Posterior vena cava (tissue), 2 donors: ENCODE results near the gene INSIG1. TPM values are rescaled to one million over a fixed set of nuclear protein-coding genes. Genes with fewer than 3 reads are reported as not detected.

Source experiments
- DNase-seq: peaks from one replicate; pipeline ENCODE4 v3.0.0-alpha.2; 2020; ENCODE audit warnings: low spot score
- intact Hi-C, 2 donors: fragments of 100-400 bp; cut with DNase I; formaldehyde crosslinking; loops; one replicate each; pipeline versions ENCODE4 v1.14.1 to v1.14.2; 2022 to 2023
- total RNA-seq, 2 donors: library from RNA; stranded (reverse); fragmentation: NEBNext Ultra II Directional; extraction: Animal tissue kit (Norgen Biotek cat#: 25700); gene quantifications; one replicate each; pipeline ENCODE4 v1.2.1, GENCODE V29; 2021
- donor health status: DM: yes; HTN: yes; CAD: no.
- donor health status: DM: yes; HTN: yes; CAD: no.

INSIG1 gene
- total RNA-seq, 2 donors from 2014 or later: 25.2 to 27.3 TPM

GRCh38 chr7:155315977-155316376, 18.3 kb downstream of the INSIG1 start:
- intact Hi-C loops: no loop called here
- no peak for DNase-seq

GRCh38 chr7:155316427-155317113, 18.9 kb downstream of the INSIG1 start:
- no peak for DNase-seq
- intact Hi-C loops: no loop called here

GRCh38 chr7:155317114-155317434, 19.4 kb downstream of the INSIG1 start:
- no peak for DNase-seq
- intact Hi-C loops: no loop called here

- intact Hi-C loops: no loop called here
- DNase-seq: no peak
Observed at GRCh38 chr7:155318245-155318644, 20.6 kb downstream of the INSIG1 start.

- intact Hi-C loops: no loop called here
- no peak for DNase-seq
Observed at GRCh38 chr7:155322530-155322929, 24.9 kb downstream of the INSIG1 start.

GRCh38 chr7:155323001-155323638, 25.4 kb downstream of the INSIG1 start:
- intact Hi-C loops: no loop called here
- DNase-seq: no peak

- intact Hi-C loops: no loop called here
- no peak for DNase-seq
Observed at GRCh38 chr7:155324012-155324917, 26.6 kb downstream of the INSIG1 start.

GRCh38 chr7:155324918-155325235, 27.2 kb downstream of the INSIG1 start:
- no peak for DNase-seq
- intact Hi-C loops: no loop called here

- intact Hi-C loops: no loop called here
- no peak for DNase-seq
Observed at GRCh38 chr7:155326385-155326784, 28.7 kb downstream of the INSIG1 start.

GRCh38 chr7:155327590-155328320, 30.1 kb downstream of the INSIG1 start:
- DNase-seq: no peak
- intact Hi-C loops: no loop called here

GRCh38 chr7:155329225-155329624, 31.5 kb downstream of the INSIG1 start:
- intact Hi-C loops: no loop called here
- no peak for DNase-seq

- DNase-seq: no peak
- intact Hi-C loops: no loop called here
Observed at GRCh38 chr7:155331396-155331795, 33.7 kb downstream of the INSIG1 start.

GRCh38 chr7:155333346-155334234, 35.9 kb downstream of the INSIG1 start:
- intact Hi-C loops: no loop called here
- DNase-seq: no peak

GRCh38 chr7:155336812-155337602, 39.3 kb downstream of the INSIG1 start:
- intact Hi-C loops: no loop called here

GRCh38 chr7:155337946-155338631, 40.4 kb downstream of the INSIG1 start:
- intact Hi-C loops: no loop called here

More at GRCh38 chr7:155336812-155337602, 39.3 kb downstream of the INSIG1 start:
- no peak for DNase-seq

GRCh38 chr7:155338632-155339320, 41.1 kb downstream of the INSIG1 start:
- DNase-seq: peak; percentile 73
- intact Hi-C loops: no loop called here

More at GRCh38 chr7:155337946-155338631, 40.4 kb downstream of the INSIG1 start:
- no peak for DNase-seq

- intact Hi-C loops: no loop called here
- DNase-seq: peak; percentile 40
Observed at GRCh38 chr7:155339474-155339873, 41.8 kb downstream of the INSIG1 start.
